GM18507 (cell line): ENCODE results near the gene SF3B3.
"Not testable (repeated sequence)": the region's sequence is repeated elsewhere in the genome, so short reads cannot be mapped to it uniquely, and the experiment has no call there.

Source experiments
- DNase-seq: peaks from one replicate; pipeline ENCODE4 v3.0.0; 2011; ENCODE audit warnings: low read depth; ENCODE audit not compliant: insufficient read length; ENCODE audit errors: extremely low spot score
- FAIRE-seq: peaks from 2 replicates; lab custom pipeline; 2011; peaks lifted over from hg19 to GRCh38; lab: Jason Lieb, UNC

Gene SF3B3

GRCh38 chr16:70579648-70580630, 56.3 kb downstream of the SF3B3 start:
- no peak for FAIRE-seq
- DNase-seq: no peak

- no peak for DNase-seq
- peak; percentile 45 for FAIRE-seq
Measured at GRCh38 chr16:70582280-70582978, 58.8 kb downstream of the SF3B3 start.

GRCh38 chr16:70586731-70587130, 63.1 kb downstream of the SF3B3 start:
- no peak for DNase-seq
- FAIRE-seq: no peak

GRCh38 chr16:70588565-70588964, 64.9 kb downstream of the SF3B3 start:
- no peak for FAIRE-seq

GRCh38 chr16:70589416-70589815, 65.8 kb downstream of the SF3B3 start:
- not testable (repeated sequence) for DNase-seq, FAIRE-seq

More at GRCh38 chr16:70588565-70588964, 64.9 kb downstream of the SF3B3 start:
- no peak for DNase-seq

- FAIRE-seq (no peak), DNase-seq (no peak)
Measured at GRCh38 chr16:70589998-70590471, 66.4 kb downstream of the SF3B3 start.

- FAIRE-seq (no peak), DNase-seq (no peak)
Measured at GRCh38 chr16:70590722-70591415, 67.3 kb downstream of the SF3B3 start.

- FAIRE-seq: no peak
- DNase-seq: no peak
Measured at GRCh38 chr16:70591615-70592014, 68.0 kb downstream of the SF3B3 start.

- no peak for FAIRE-seq
- DNase-seq: no peak
Measured at GRCh38 chr16:70592106-70592571, 68.5 kb downstream of the SF3B3 start.

- DNase-seq (no peak), FAIRE-seq (no peak)
Measured at GRCh38 chr16:70593544-70593943, 69.9 kb downstream of the SF3B3 start.

GRCh38 chr16:70594569-70594968, 71.0 kb downstream of the SF3B3 start:
- no peak for FAIRE-seq
- DNase-seq: no peak

GRCh38 chr16:70597135-70597835, 73.7 kb downstream of the SF3B3 start:
- DNase-seq: no peak
- no peak for FAIRE-seq

GRCh38 chr16:70598937-70599503, 75.4 kb downstream of the SF3B3 start:
- FAIRE-seq: no peak

GRCh38 chr16:70600730-70601129, 77.1 kb downstream of the SF3B3 start:
- FAIRE-seq: no peak
- DNase-seq: no peak

More at GRCh38 chr16:70598937-70599503, 75.4 kb downstream of the SF3B3 start:
- DNase-seq: no peak

- DNase-seq (no peak), FAIRE-seq (no peak)
Measured at GRCh38 chr16:70601576-70602575, 78.3 kb downstream of the SF3B3 start.

GRCh38 chr16:70602831-70603230, 79.2 kb downstream of the SF3B3 start:
- FAIRE-seq (no peak), DNase-seq (no peak)

- FAIRE-seq: no peak
- DNase-seq: no peak
Measured at GRCh38 chr16:70604407-70605282, 81.0 kb downstream of the SF3B3 start.
